ENCODE measurements around the gene SGMS1. TPM values are rescaled to one million over a fixed set of nuclear protein-coding genes. Genes with fewer than 3 reads are reported as not detected.
A peak's percentile ranks its signal among the peaks of the same experiment; 100 is the strongest.

The SGMS1 gene
- total RNA-seq, 2 experiments from 2014 or later = 20.4 to 21.0 TPM

DNA sequence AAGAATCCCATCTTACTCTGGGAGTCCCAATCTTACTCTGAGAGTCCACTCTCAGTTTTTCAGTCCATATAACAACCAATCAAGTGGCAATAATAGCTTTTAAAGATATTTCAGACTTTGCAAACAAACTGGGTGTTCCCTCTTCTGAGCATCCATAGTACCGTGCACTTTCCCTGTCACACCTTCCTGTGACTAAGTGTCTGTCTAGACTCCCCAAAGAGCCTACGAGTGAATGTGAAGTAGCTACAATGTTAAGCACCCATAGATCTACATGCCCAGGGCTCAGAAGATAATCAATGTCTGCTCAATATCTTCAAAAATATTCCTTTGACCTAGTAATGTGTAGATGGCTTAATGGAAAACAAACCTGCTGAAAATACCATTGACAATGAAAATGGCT lies 276.8 kb downstream of the SGMS1 start:
- Mint-ChIP-seq H3K27ac (no peak overlapping the region), H3K9me3 (peaks cover 20% of the 10 kb centered on the region), H3K4me1 (peaks cover 14% of the 10 kb centered on the region), H3K27me3 (no peaks in the 10 kb centered on the region), H3K36me3 (peaks cover 35% of the 10 kb centered on the region), H3K4me3 (no peak overlapping the region)
- DNase-seq = no peak
- POLR2A ChIA-PET = no interaction called here
- no peak for ATAC-seq (ENCODE audit: low read depth)

DNA sequence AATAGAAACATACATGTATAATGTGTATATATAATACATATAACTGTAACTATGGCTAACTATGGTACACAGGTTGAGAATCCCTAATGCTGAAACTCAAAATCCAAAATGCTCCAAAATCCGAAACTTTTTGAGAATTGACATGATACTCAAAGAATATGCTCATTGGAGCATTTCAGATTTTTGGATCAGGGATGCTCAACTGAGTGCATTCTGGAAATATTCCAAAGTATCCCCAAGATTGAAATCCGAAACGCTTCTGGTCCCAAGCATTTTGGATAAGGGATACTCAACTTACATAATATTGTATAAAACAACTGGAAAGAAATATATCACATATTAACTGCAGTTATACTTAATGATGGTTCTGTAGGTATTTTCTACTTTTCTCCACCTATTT lies 278.2 kb downstream of the SGMS1 start:
- ATAC-seq (ENCODE audit: low read depth) (no peak), DNase-seq (no peak)
- Mint-ChIP-seq H3K4me3 (no peak overlapping the region), H3K9me3 (peaks cover 15% of the 10 kb centered on the region), H3K27me3 (no peaks in the 10 kb centered on the region), H3K27ac (no peak overlapping the region), H3K36me3 (peaks cover 28% of the 10 kb centered on the region), H3K4me1 (peaks cover 14% of the 10 kb centered on the region)
- POLR2A ChIA-PET = no interaction called here

DNA sequence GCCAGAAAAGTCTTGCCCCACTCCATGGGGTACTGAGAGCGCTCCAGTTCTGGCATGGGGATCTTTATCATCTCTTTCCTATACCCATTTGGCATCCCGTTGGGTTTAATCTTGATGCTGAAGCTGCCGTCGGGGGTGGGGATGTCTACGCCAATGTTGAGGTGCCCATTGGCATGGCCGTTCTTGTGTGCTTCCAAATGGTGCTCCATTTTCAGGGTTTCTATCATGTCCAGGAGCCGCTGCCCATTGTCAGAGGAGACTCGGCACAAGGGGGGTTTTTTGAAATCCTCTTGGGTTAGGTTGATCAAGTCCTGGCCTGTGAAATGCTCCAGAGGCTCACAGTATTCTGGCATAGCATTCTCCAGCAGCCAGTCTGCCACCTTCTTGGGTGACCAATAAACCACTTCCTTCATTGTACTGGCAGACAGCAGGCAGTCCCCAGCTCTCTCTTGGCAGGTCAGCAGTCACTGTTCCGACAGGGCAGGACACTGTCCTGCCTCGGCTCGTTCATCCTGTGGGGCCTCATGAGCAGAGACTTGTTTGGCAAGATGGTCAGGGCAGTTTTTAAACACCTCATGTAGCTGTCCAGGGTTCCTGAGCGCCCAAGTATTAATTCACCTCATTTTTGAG lies 279.9 kb downstream of the SGMS1 start:
- no peaks in the 10 kb centered on the region for H3K27me3 Mint-ChIP-seq
- H3K36me3 Mint-ChIP-seq = peaks cover 22% of the 10 kb centered on the region

DNA sequence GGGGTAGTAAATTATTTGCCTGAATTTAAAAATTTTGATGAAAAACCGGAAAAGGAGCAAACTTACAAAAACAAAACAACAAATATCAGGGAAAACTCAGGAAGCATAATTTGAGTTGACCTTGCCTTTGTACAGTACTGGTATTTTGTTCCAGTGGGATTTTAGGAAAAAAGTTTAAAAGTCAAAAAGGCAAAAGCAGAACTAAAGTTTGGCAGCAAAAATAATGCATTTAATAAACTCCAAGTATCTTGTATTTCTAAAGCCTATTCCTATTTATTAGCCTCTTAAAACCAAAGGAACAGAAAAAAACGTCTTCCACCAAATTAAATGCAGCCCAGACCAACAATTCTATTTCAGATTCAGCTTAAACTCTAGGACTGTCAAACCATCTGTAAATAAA lies 281.8 kb downstream of the SGMS1 start:
- Mint-ChIP-seq H3K9me3 (no peaks in the 10 kb centered on the region), H3K27ac (no peak overlapping the region), H3K4me3 (no peak overlapping the region), H3K36me3 (peaks cover 22% of the 10 kb centered on the region), H3K4me1 (peaks cover 4% of the 10 kb centered on the region), H3K27me3 (no peaks in the 10 kb centered on the region)
- POLR2A ChIA-PET = no interaction called here
- ATAC-seq (ENCODE audit: low read depth) = no peak
- no peak for DNase-seq

More for the DNA sequence above, 279.9 kb downstream of the SGMS1 start:
- no peak overlapping the region for H3K27ac Mint-ChIP-seq
- no peak for DNase-seq
- H3K9me3 Mint-ChIP-seq = peaks cover 4% of the 10 kb centered on the region
- H3K4me3 Mint-ChIP-seq = no peak overlapping the region
- ATAC-seq (ENCODE audit: low read depth) = no peak
- POLR2A ChIA-PET = no interaction called here
- H3K4me1 Mint-ChIP-seq = peaks cover 17% of the 10 kb centered on the region

DNA sequence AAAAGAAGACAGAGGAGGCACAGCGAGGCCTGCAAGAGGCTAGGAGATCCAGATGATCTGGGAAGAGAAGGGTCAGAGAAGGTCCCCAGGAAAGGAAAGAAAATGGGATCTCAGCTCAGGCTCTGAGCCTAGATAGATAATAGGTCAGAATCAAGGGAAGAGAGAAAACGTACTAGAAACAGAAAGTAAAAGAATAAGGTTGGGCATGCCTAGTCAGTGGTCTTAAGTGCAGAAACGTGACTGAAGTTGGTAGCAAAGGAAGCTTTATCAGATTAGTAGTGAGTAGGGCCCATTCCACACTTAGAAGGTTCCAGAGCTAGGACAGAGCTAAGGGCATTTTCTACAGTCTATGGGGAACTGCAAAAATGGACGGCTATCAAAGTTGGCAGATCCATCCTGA lies 287.6 kb downstream of the SGMS1 start:
- no peak for ATAC-seq (ENCODE audit: low read depth)
- Mint-ChIP-seq H3K27me3 (no peaks in the 10 kb centered on the region), H3K27ac (no peak overlapping the region), H3K4me1 (peaks cover 17% of the 10 kb centered on the region), H3K36me3 (peaks cover 21% of the 10 kb centered on the region), H3K4me3 (peak overlapping the region; percentile 20), H3K9me3 (peaks cover 4% of the 10 kb centered on the region)
- DNase-seq = no peak
- POLR2A ChIA-PET = no interaction called here

DNA sequence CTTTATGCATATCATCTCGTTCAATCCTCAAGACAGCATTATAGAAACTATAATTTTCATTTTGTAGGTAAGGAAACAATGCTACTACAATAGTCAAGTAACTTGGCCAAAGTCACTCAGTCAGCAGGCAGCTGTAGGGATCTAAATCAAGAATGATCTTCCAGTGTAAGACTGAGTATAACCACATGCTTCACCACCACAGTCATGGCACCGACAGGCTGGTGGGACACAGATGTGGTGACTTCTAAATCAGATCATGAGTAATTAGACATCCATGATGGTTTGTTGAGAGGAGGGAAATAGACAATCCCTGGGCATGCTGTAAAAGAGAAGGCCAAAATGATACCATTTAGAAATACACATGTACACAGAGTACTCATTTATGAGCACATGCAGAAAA lies 288.4 kb downstream of the SGMS1 start:
- Mint-ChIP-seq H3K27me3 (no peaks in the 10 kb centered on the region), H3K9me3 (peaks cover 4% of the 10 kb centered on the region), H3K27ac (no peak overlapping the region), H3K36me3 (peaks cover 21% of the 10 kb centered on the region), H3K4me3 (no peak overlapping the region), H3K4me1 (peaks cover 17% of the 10 kb centered on the region)
- DNase-seq = no peak
- no peak for ATAC-seq (ENCODE audit: low read depth)
- POLR2A ChIA-PET = no interaction called here

DNA sequence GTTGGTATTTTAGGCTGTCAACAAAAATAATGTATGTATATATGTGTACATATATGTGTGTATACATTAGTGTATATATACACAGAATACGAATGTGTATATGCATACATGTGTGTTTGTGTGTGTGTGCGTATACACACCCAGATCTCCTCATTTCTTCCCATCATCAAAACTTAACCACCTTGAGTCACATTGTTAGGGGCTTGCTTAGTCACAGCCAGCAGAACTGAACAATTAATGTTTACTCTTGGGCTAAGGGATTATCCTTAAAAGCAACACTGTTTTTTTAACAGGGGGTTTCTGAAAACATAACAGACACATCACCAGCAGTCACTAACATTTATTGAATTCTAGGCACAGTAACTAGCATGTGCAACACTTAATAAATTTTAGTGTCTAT lies 289.5 kb downstream of the SGMS1 start:
- no peak overlapping the region for H3K4me3 Mint-ChIP-seq
- H3K36me3 Mint-ChIP-seq = peaks cover 15% of the 10 kb centered on the region
- ATAC-seq (ENCODE audit: low read depth) = no peak
- peaks cover 4% of the 10 kb centered on the region for H3K9me3 Mint-ChIP-seq
- H3K27me3 Mint-ChIP-seq = no peaks in the 10 kb centered on the region
- no peak for DNase-seq
- POLR2A ChIA-PET = no interaction called here
- H3K4me1 Mint-ChIP-seq = peaks cover 13% of the 10 kb centered on the region
- no peak overlapping the region for H3K27ac Mint-ChIP-seq

DNA sequence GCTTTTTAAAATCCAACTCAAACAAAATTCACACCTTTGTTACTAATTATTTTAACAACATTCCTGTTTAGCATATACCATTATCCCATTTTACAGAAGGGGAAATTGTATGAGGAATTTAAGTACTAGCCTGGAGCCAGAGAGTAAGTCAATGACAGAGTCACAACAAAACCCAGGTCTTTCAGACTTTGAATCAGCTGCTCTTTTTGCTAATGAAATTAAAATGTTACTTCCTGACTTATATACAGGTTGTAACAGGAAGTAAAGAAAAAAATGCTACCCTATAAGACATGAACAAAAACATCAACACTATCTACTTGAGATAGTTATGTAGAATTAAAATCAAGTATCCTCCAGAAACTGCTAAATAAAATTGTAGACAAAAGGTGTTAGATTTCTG lies 289.9 kb downstream of the SGMS1 start:
- Mint-ChIP-seq H3K36me3 (peaks cover 12% of the 10 kb centered on the region), H3K27ac (no peak overlapping the region), H3K4me1 (peaks cover 13% of the 10 kb centered on the region), H3K27me3 (no peaks in the 10 kb centered on the region), H3K4me3 (no peak overlapping the region), H3K9me3 (peaks cover 4% of the 10 kb centered on the region)
- ATAC-seq (ENCODE audit: low read depth) (no peak), DNase-seq (no peak)
- POLR2A ChIA-PET = no interaction called here

DNA sequence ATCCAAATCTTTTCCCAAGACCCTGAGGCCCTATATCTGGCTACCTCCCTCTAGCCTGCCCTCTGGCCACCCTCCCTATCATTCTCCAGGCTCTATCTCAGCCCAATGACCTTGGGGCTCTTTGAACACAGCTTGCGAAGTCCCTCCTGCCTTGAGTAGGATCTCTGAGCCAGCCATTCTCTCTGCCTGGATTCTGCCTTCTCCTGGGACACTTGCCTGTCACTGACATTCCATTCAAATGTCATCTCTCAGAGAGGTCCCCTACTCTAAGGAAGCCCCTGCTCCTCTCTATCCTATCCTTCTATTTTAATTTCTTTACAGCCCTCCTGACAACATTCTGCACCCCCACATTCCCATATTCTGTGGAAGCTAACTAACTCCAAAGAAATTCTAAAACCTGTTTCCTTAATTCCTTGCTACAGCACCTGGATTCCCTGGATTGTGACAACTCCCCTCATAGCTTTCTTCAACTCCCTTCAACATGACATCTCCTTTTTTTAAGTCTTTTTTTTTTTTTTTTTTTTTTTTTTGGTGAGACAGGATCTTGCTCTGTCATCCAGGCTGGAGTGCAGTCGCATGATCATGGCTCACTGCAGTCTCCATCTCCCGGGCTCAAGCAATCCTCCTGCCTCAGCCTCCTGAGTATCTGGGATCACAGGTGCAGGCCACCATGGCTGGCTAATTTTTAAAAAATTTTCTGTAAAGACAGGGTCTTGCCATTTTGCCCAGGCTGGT lies 291.5 kb downstream of the SGMS1 start:
- DNase-seq (no peak), ATAC-seq (ENCODE audit: low read depth) (no peak)
- Mint-ChIP-seq H3K4me1 (peaks cover 13% of the 10 kb centered on the region), H3K4me3 (no peak overlapping the region), H3K36me3 (peaks cover 10% of the 10 kb centered on the region), H3K27ac (no peak overlapping the region), H3K27me3 (no peaks in the 10 kb centered on the region), H3K9me3 (peaks cover 4% of the 10 kb centered on the region)
- POLR2A ChIA-PET = no interaction called here

DNA sequence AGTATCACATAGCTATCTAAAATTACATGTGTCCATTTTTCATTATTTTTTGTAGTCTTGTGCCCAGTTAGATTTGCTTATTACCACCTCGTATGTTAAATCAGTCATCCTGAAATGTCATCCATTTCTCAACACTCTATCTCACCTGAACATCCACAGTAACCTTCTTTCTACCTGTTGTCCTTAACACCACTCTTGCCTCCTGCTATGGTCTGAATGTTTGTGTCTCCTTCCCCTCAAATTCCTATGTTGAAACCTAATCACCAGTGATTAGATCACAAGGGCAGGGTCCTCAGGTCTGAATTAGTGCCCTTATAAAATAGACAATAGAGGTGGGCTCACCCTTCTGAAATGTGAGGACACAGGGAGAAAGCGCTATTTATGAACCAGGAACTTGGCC lies 292.3 kb downstream of the SGMS1 start:
- ATAC-seq (ENCODE audit: low read depth) = no peak
- POLR2A ChIA-PET = no interaction called here
- H3K4me1 Mint-ChIP-seq = peaks cover 15% of the 10 kb centered on the region
- H3K4me3 Mint-ChIP-seq = no peak overlapping the region
- H3K9me3 Mint-ChIP-seq = peaks cover 4% of the 10 kb centered on the region
- H3K27me3 Mint-ChIP-seq = no peaks in the 10 kb centered on the region
- H3K36me3 Mint-ChIP-seq = peaks cover 15% of the 10 kb centered on the region
- DNase-seq = no peak
- H3K27ac Mint-ChIP-seq = no peak overlapping the region

DNA sequence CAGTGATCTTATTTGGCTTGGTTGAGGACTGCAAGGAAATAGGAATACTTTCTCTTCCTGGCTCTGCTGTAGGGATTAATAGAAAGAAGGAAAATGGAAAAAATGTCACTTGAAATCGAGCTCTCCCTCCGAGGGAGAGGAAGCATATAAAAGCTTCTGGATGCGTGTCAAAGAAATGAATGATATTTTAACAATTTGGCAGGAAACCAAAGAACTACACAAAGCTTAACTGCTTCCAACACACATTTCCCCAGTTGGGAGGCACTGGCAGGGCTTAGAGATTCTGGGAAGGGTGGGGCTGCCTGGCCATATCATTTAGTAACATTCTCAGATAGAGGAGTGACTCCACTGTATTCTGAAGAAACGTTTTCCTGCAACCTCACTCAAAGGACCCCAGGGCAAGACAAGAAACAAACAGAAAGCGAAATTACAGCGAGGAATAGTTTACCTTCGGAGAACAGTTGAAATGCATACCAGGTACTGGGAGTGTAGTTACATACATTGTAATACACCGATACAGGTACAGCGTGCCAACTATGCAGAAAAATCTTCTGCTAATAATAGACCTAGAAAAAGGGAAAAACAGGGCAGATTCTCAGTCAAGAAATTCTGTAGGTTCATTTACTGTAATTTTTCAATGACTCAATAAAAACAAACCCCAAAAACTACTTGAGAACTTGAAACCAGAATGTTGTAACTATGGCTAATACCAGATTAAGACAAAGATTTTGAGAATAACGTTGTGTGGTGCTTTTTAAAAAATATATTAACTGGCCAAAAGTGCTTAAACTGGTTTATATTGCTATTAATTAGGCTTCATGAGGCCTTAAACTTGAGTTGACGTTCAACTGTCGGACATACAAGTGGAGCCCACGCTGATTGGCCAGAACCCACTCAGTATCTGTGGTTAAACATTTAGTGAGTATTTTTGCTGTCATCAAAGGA lies 296.7 kb downstream of the SGMS1 start:
- peaks cover 2% of the 10 kb centered on the region for H3K9me3 Mint-ChIP-seq
- DNase-seq (no peak), ATAC-seq (ENCODE audit: low read depth) (no peak)
- no peak overlapping the region for H3K27ac Mint-ChIP-seq
- no peak overlapping the region for H3K4me3 Mint-ChIP-seq
- POLR2A ChIA-PET = no interaction called here
- peaks cover 10% of the 10 kb centered on the region for H3K4me1 Mint-ChIP-seq
- peaks cover 17% of the 10 kb centered on the region for H3K36me3 Mint-ChIP-seq
- no peaks in the 10 kb centered on the region for H3K27me3 Mint-ChIP-seq

DNA sequence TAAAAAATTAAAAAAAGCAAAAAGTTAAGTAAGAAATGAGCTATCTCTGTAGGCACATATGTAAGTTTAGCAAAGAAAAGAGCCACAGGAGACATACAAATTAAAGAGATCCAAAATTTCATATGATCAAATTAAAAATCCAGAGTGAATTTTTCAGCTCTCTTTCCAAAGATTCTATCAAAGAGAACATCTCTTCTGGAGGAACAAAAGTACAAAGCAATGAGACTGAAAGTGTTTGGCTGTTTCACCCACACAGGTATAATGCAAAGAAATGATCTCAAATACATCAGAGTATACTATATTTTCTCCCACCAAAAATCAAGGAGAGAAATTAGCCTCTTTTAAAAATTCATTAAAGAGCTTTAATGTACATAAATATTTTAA lies 297.6 kb downstream of the SGMS1 start:
- Mint-ChIP-seq H3K4me3 (no peak overlapping the region), H3K36me3 (peaks cover 17% of the 10 kb centered on the region), H3K27ac (no peak overlapping the region), H3K4me1 (peaks cover 10% of the 10 kb centered on the region), H3K9me3 (no peaks in the 10 kb centered on the region), H3K27me3 (no peaks in the 10 kb centered on the region)
- POLR2A ChIA-PET = no interaction called here
- ATAC-seq (ENCODE audit: low read depth) (no peak), DNase-seq (no peak)

DNA sequence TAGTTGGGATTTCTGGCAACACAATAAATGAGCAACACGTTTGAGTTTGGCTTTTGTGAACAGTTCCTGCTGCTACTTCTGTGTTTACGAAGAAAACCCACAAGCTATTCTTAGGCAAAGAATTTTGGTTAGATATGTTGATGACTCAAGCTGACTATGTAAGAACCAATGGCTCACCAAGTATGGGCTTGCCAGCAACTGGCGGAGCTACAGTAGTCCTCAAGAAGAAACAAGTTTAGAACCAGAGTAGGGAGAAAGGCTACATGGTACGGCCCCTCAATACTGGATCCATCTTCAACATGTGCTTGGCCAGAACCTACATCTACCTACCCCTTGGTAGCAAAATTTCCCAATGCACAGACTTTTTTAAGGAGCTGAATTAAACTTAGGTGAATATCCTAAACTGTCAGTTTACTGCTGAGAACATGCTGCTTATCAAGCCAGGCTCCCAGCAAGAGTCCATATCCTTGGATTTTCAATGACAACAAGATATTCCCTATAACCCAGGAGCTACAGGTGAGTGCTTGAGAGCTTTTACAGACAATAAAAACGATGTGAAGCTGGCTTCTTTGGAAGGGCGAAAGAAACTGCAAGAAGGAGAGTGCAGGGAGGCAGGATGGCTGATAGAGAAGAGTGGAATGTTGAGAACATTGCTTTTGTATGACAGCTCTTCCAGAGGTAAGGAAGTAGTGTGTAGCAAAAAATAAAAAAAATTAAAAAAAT lies 298.1 kb downstream of the SGMS1 start:
- POLR2A ChIA-PET = no interaction called here
- peak overlapping the region; percentile 54 for H3K27ac Mint-ChIP-seq
- no peak for DNase-seq
- H3K4me1 Mint-ChIP-seq = peaks cover 10% of the 10 kb centered on the region
- peak; percentile 94 for ATAC-seq (ENCODE audit: low read depth)
- no peaks in the 10 kb centered on the region for H3K9me3 Mint-ChIP-seq
- peak overlapping the region; percentile 44 for H3K4me3 Mint-ChIP-seq
- peaks cover 18% of the 10 kb centered on the region for H3K36me3 Mint-ChIP-seq
- no peaks in the 10 kb centered on the region for H3K27me3 Mint-ChIP-seq
